Glutamatergic neuron (in vitro differentiated cells): ENCODE measurements around the gene NEIL1. TPM values are rescaled to one million over a fixed set of nuclear protein-coding genes. Genes with fewer than 3 reads are reported as not detected.
A peak's percentile ranks its signal among the peaks of the same experiment; 100 is the strongest.
"Not testable (repeated sequence)": the region's sequence is repeated elsewhere in the genome, so short reads cannot be mapped to it uniquely, and the experiment has no call there.

Experiments used
- DNase-seq: peaks from one replicate; pipeline ENCODE4 v3.0.0; 2022
- H3K27ac Mint-ChIP-seq: one replicate; pipeline ENCODE4 v1.8.0; 2020; ENCODE audit warnings: mild to moderate bottlenecking, mixed read lengths, inconsistent platforms; ENCODE audit not compliant: unreplicated experiment
- H3K27me3 Mint-ChIP-seq: one replicate; pipeline ENCODE4 v1.8.0; 2020; ENCODE audit warnings: mild to moderate bottlenecking, moderate library complexity, mixed read lengths, inconsistent platforms; ENCODE audit not compliant: unreplicated experiment
- H3K36me3 Mint-ChIP-seq: one replicate; pipeline ENCODE4 v1.8.0; 2020; ENCODE audit warnings: mild to moderate bottlenecking, mixed read lengths, inconsistent platforms; ENCODE audit not compliant: unreplicated experiment
- H3K4me1 Mint-ChIP-seq: one replicate; pipeline ENCODE4 v1.8.0; 2020; ENCODE audit warnings: mild to moderate bottlenecking, low read depth, mixed read lengths, inconsistent platforms; ENCODE audit not compliant: unreplicated experiment
- H3K4me3 Mint-ChIP-seq: one replicate; pipeline ENCODE4 v1.8.0; 2020; ENCODE audit warnings: mild to moderate bottlenecking, mixed read lengths, inconsistent platforms; ENCODE audit not compliant: unreplicated experiment
- H3K9me3 Mint-ChIP-seq: one replicate; pipeline ENCODE4 v1.8.0; 2020; ENCODE audit warnings: mild to moderate bottlenecking, moderate library complexity, mixed read lengths, inconsistent platforms; ENCODE audit not compliant: unreplicated experiment
- total RNA-seq: library from RNA; stranded (reverse); fragmentation: NEBNext Ultra II Directional; extraction: Animal tissue kit (Norgen Biotek cat#: 25700); gene quantifications from one replicate; pipeline ENCODE4 v1.2.1, GENCODE V29; 2021; ENCODE audit not compliant: unreplicated experiment
- TF ChIP-seq, protein P1 (sequence below): fragments of 200-600 bp; sonication (generic); IDR thresholded peaks from one replicate; pipeline ENCODE4 v1.5.0; 2021; ENCODE audit not compliant: partially characterized antibody, unreplicated experiment

The NEIL1 gene
- total RNA-seq, 1 donor from 2014 or later, result 11.8 TPM

DNA sequence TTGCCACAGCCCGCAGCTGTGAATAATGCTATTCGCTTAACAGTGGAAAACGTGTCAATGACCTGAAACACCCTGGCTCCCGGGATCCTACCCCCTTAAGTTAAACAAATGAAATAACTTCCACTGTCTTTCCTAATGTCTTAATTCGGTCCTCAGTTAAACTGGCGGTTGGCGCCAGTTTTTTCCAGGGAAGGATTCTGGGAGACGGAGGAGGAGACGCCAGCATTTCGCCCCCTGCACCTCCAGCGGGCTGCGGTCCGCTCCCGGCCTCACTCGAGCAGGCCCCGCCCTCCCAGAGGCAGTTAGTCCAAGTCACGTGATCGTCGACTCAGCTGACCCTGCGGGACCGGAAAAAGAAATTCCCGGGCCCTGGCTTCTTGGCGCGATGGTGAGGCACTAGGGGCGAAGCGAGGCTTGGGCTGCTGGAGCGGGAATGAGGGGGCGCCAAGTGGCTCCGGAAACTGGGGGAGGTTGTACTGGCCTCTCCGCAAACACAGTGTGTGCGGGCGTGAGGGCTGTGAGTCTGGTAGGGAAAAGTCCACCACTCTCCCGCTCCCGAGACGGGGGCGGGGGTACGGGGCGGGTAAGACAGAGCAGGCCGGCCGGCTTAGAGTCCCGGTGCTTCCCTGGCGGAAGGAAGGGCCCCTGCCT is 11.0 kb upstream of the NEIL1 start, which contains the start of gene COMMD4:
TSS of gene COMMD4 (plus strand) at position 359 of the 651 bp plus-strand sequence. CDS start at position 386, 27 bp downstream.
- peak within 1 kb of the TSS; percentile 81 for H3K27ac Mint-ChIP-seq
- TF ChIP-seq, protein P1, sequence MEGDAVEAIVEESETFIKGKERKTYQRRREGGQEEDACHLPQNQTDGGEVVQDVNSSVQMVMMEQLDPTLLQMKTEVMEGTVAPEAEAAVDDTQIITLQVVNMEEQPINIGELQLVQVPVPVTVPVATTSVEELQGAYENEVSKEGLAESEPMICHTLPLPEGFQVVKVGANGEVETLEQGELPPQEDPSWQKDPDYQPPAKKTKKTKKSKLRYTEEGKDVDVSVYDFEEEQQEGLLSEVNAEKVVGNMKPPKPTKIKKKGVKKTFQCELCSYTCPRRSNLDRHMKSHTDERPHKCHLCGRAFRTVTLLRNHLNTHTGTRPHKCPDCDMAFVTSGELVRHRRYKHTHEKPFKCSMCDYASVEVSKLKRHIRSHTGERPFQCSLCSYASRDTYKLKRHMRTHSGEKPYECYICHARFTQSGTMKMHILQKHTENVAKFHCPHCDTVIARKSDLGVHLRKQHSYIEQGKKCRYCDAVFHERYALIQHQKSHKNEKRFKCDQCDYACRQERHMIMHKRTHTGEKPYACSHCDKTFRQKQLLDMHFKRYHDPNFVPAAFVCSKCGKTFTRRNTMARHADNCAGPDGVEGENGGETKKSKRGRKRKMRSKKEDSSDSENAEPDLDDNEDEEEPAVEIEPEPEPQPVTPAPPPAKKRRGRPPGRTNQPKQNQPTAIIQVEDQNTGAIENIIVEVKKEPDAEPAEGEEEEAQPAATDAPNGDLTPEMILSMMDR, result no peak
- H3K4me3 Mint-ChIP-seq, result peak within 1 kb of the TSS; percentile 98
- no peaks in the 10 kb centered on the region for H3K36me3 Mint-ChIP-seq
- H3K27me3 Mint-ChIP-seq, result peaks cover 10% of the 10 kb centered on the region
- peaks cover 4% of the 10 kb centered on the region for H3K4me1 Mint-ChIP-seq
- DNase-seq, result peak; percentile 98
- H3K9me3 Mint-ChIP-seq, result peaks cover 15% of the 10 kb centered on the region

DNA sequence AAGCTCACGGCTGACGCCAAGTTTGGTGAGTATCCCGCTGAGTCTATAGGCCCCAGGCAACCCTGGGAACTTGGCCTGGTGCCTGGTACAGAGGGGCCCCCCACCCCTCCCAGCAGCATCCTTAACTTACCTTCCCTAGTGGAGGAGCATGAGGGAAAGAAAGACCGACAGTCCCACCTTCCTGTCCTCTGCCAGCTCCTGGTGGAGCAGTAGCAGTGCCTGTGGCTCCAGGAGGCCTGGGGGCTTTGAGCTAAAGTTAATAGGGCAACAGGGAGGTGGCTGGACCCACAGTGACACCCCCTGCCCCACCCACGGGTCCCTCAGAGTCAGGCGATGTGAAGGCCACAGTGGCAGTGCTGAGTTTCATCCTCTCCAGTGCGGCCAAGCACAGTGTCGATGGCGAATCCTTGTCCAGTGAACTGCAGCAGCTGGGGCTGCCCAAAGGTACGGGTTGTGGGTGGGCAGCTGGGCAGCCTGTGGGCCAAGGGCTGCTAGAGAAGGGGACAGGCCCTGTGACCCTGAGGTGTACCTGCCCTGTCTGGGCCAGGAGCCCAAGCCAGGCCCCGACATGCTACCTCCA is 8.1 kb upstream of the NEIL1 start:
- Mint-ChIP-seq H3K27me3 (peaks cover 11% of the 10 kb centered on the region), H3K4me3 (no peak overlapping the region), H3K27ac (no peak overlapping the region), H3K9me3 (peaks cover 15% of the 10 kb centered on the region), H3K36me3 (no peaks in the 10 kb centered on the region), H3K4me1 (peaks cover 4% of the 10 kb centered on the region)
- no peak for DNase-seq
- TF ChIP-seq, protein P1, result no peak

DNA sequence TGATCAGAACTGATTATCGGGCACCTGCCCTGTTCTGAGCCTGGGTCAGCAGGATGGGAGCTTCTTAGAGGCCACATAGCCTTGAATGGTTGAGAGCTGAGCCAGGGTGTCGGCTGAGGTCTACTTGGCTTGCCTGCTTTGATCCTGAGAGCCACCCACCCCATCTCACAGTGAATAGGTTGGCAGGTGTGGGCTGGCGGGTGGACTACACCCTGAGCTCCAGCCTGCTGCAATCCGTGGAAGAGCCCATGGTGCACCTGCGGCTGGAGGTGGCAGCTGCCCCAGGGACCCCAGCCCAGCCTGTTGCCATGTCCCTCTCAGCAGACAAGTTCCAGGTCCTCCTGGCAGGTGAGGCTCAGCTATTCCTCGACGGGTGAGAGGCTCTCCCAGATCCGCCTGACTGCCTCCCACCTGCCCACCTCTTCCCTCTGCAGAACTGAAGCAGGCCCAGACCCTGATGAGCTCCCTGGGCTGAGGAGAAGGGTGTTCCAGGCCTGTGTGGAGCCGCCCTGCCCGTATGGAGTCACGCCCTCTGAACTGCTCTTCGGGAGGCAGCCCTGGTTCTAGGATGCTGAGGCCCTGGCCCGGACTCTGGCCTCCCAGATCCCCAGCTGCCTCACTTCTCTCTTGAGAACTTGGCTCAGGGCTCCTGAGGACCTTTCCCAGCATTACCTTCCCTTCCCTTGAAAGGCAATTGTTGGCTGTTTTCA is 7.2 kb upstream of the NEIL1 start:
- no peaks in the 10 kb centered on the region for H3K36me3 Mint-ChIP-seq
- H3K27ac Mint-ChIP-seq, result no peak overlapping the region
- peaks cover 4% of the 10 kb centered on the region for H3K4me1 Mint-ChIP-seq
- DNase-seq, result no peak
- H3K4me3 Mint-ChIP-seq, result no peak overlapping the region
- peaks cover 11% of the 10 kb centered on the region for H3K27me3 Mint-ChIP-seq
- peaks cover 15% of the 10 kb centered on the region for H3K9me3 Mint-ChIP-seq
- TF ChIP-seq, protein P1, result no peak

DNA sequence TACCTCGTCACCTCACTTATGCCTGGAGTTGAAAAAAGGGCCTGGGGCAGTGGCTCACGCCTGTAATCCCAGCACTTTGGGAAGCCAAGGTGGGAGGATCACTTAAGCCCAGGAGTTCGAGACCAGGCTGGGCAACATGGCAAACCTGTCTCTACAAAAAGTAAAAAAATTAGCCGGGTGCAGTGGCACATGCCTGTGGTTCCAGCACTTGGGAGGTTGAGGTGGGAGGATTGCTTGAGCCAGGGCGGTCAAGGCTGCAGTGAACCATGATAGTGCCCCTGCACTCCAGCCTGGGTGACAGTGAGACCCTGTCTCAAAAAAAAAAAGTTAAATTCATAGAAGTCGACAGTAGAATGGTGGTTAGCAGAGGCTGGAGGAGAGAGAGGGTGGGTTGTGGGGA is 4.6 kb upstream of the NEIL1 start:
- no peak overlapping the region for H3K4me3 Mint-ChIP-seq
- TF ChIP-seq, protein P1, result no peak
- no peaks in the 10 kb centered on the region for H3K36me3 Mint-ChIP-seq
- H3K9me3 Mint-ChIP-seq, result peaks cover 5% of the 10 kb centered on the region
- no peaks in the 10 kb centered on the region for H3K4me1 Mint-ChIP-seq
- DNase-seq, result no peak
- H3K27ac Mint-ChIP-seq, result no peak overlapping the region
- peaks cover 4% of the 10 kb centered on the region for H3K27me3 Mint-ChIP-seq

DNA sequence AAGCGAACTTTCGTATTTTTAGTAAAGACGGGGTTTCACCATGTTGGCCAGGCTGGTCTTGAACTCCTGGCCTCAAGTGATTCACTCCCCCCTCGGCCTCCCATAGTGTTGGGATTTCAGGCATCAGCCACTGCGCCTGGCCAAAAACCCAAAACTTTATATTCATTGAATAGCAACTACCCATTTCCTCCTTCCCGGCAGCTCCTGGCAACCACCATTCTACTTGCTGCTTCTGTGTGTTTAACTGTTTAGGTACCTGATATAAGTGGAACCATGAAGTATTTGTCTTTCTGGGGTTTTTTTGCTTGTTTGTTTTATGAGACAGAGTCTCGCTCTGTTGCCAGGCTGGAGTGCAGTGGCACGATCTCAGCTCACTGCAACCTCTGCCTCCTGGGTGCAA is 2.9 kb upstream of the NEIL1 start:
- not testable (repeated sequence) for H3K4me1 Mint-ChIP-seq, H3K27me3 Mint-ChIP-seq, DNase-seq, H3K27ac Mint-ChIP-seq, H3K4me3 Mint-ChIP-seq, H3K36me3 Mint-ChIP-seq, H3K9me3 Mint-ChIP-seq
